Colonic mucosa (tissue), 4 donors: Measurements from ENCODE around the gene RLBP1. TPM values are rescaled to one million over a fixed set of nuclear protein-coding genes. Genes with fewer than 3 reads are reported as not detected.

Experiments
- DNase-seq: peaks from one replicate; pipeline ENCODE4 v3.0.0-alpha.2; 2020
- H3K27ac ChIP-seq: fragments of 200-600 bp; one replicate; pipeline ENCODE4 v1.8.0; 2021
- H3K27me3 ChIP-seq: fragments of 200-600 bp; one replicate; pipeline ENCODE4 v1.8.0; 2021
- H3K36me3 ChIP-seq: fragments of 200-600 bp; one replicate; pipeline ENCODE4 v1.8.0; 2021
- H3K4me1 ChIP-seq: fragments of 200-600 bp; one replicate; pipeline ENCODE4 v1.8.0; 2021; ENCODE audit warnings: mild to moderate bottlenecking
- H3K4me3 ChIP-seq: fragments of 200-600 bp; one replicate; pipeline ENCODE4 v1.8.0; 2021
- H3K9ac ChIP-seq, 2 donors: one replicate each; pipeline ENCODE4 v1.7.0; 2013; ENCODE audit warnings: control low read depth in 2 of 2, low read depth in 2 of 2, low read length in 2 of 2
- H3K9me3 ChIP-seq: fragments of 200-600 bp; one replicate; pipeline ENCODE4 v1.8.0; 2021
- CTCF ChIP-seq: fragments of 200-600 bp; IDR thresholded peaks from one replicate; pipeline ENCODE4 v1.8.0; 2022; ENCODE audit warnings: antibody characterized with exemption, mild to moderate bottlenecking
- intact Hi-C: fragments of 100-400 bp; cut with DNase I; formaldehyde crosslinking; loops from one replicate; pipeline ENCODE4 v1.14.1; 2022
- total RNA-seq, 2 donors: library from RNA; stranded (reverse); fragmentation: NEBNext Ultra II Directional in 1 of 2; extraction: Animal tissue kit (Norgen Biotek cat#: 25700) in 1 of 2; gene quantifications; one replicate each; pipeline ENCODE4 v1.2.1, GENCODE V29; 2021
- donor health status: healthy.
- donor health status: DM: no; HTN: no; CAD: no.
- donor health status: DM: no; HTN: no; CAD: no.

The RLBP1 gene
- total RNA-seq, 2 donors from 2014 or later: not detected

- Histone ChIP-seq H3K27me3 (no peaks in the 10 kb centered on the region), H3K9ac (no peak overlapping the region), H3K4me1 (no peaks in the 10 kb centered on the region), H3K27ac (no peak overlapping the region), H3K4me3 (no peak overlapping the region), H3K9me3 (no peaks in the 10 kb centered on the region), H3K36me3 (no peaks in the 10 kb centered on the region)
- no peak for TF ChIP-seq CTCF
- intact Hi-C loops: no loop called here
- no peak for DNase-seq
Observed at GRCh38 chr15:89226359-89227221, 5.2 kb upstream of the RLBP1 start.

- Histone ChIP-seq H3K9ac (no peak overlapping the region), H3K4me1 (no peaks in the 10 kb centered on the region), H3K4me3 (no peak overlapping the region), H3K27ac (no peak overlapping the region), H3K9me3 (no peaks in the 10 kb centered on the region), H3K27me3 (no peaks in the 10 kb centered on the region), H3K36me3 (no peaks in the 10 kb centered on the region)
- intact Hi-C loops: no loop called here
- TF ChIP-seq CTCF: no peak
- DNase-seq: no peak
Observed at GRCh38 chr15:89225588-89225987, 4.2 kb upstream of the RLBP1 start.

GRCh38 chr15:89218531-89218930 is 2.8 kb downstream of the RLBP1 start:
- Histone ChIP-seq H3K4me1 (no peaks in the 10 kb centered on the region), H3K9me3 (no peaks in the 10 kb centered on the region), H3K4me3 (no peak overlapping the region), H3K27me3 (no peaks in the 10 kb centered on the region), H3K27ac (no peak overlapping the region), H3K36me3 (no peaks in the 10 kb centered on the region), H3K9ac (no peak overlapping the region)
- no peak for TF ChIP-seq CTCF
- intact Hi-C loops: no loop called here
- no peak for DNase-seq

GRCh38 chr15:89217686-89218376 is 3.5 kb downstream of the RLBP1 start:
- Histone ChIP-seq H3K27ac (no peak overlapping the region), H3K9ac (no peak overlapping the region), H3K4me1 (no peaks in the 10 kb centered on the region), H3K4me3 (no peak overlapping the region), H3K9me3 (no peaks in the 10 kb centered on the region), H3K36me3 (no peaks in the 10 kb centered on the region), H3K27me3 (no peaks in the 10 kb centered on the region)
- no peak for DNase-seq
- TF ChIP-seq CTCF: no peak
- intact Hi-C loops: no loop called here

GRCh38 chr15:89217031-89217430 is 4.3 kb downstream of the RLBP1 start:
- no peaks in the 10 kb centered on the region for H3K9me3 ChIP-seq
- no peak overlapping the region for H3K27ac ChIP-seq
- no peaks in the 10 kb centered on the region for H3K4me1 ChIP-seq
- no peak overlapping the region for H3K4me3 ChIP-seq
- H3K27me3 ChIP-seq: no peaks in the 10 kb centered on the region
- no peaks in the 10 kb centered on the region for H3K36me3 ChIP-seq
- no peak for TF ChIP-seq CTCF
- H3K9ac ChIP-seq: no peak overlapping the region
- DNase-seq: no peak
- intact Hi-C loops: no loop called here
